GM19035 (cell line): ENCODE data around the gene ISG20L2.

Experiments used
- ATAC-seq: cut with Tn5 transposase; IDR thresholded peaks from one replicate; pipeline ENCODE4 v1.9.1; 2021; ENCODE audit not compliant: unreplicated experiment

The ISG20L2 gene

DNA sequence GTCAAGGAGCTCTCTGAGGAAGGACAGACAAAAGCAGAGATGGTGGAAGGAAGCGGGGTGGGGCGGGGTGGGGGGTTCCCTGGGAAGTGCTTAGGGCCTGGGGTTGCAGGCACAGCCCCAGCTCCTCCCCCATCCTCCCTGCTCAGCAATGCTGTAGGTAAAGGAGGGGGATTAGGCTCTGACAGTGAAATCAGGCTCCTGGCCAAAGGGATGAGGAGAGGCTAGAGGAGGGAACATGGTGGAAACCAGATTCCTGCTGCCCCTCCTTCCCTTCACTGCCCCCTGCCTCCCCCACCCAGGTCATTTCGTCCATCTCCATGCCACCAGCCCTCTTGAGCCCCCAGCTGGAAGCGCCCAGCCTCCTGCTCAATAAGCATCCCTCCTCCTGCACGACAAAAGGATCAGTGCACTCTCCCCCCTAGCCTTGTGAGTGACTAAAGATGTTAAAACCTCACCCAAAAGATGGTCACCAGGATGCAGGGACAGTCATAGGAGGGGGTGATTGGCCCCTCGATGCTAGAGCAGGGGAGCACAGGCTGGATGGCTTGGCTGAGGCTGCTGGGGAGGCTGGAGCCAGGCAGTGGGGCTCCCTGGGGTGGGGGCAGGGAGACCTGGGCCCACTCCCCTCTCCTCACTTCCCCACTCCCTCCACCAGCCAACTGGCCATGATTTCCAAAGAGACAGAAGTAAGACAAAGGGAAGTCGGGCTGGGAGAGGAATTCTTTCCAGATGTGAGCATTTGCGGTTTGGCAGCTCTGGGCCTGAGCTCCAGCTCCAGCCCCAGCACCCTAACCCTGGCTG lies 20.9 kb downstream of the ISG20L2 start:
- no peak for ATAC-seq

GRCh38 chr1:156706657-156707416 lies 21.7 kb downstream of the ISG20L2 start:
- no peak for ATAC-seq

- ATAC-seq = no peak
Observed at GRCh38 chr1:156705918-156706656, 22.5 kb downstream of the ISG20L2 start.

DNA sequence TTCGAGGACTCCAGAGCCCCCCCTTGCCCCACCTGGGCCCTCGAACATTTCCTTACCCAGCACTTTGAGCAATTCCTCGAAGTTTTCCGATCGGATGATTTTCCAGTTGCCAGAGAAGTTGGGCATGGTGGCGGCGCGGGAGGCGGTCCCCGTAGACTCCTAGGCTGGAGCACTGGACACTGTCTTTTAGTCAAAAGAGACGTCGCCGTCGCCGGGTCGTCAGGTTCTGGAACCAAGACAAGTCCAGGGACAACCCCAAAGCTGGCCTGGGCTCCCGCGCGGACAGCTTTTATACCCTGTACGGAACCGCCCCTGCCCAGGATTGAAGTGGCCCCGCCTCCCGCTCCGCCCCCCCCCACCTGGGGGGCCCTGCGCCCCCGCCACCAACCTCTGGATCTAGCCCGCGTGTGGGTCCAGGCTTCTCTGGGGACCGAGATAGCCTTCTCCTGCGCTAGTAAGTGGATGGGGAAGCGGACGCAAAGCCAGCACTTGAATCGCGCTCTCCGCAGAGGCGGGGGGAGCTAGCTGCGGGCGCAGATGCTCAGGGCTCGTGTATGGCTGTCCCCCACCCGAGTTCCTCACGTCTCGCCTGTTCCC lies 23.1 kb downstream of the ISG20L2 start, which contains the start of gene CRABP2:
CRABP2 (minus strand) TSS at position 263 of the 597 bp plus-strand sequence; CDS start at position 126, 137 bp downstream.
- no peak for ATAC-seq

DNA sequence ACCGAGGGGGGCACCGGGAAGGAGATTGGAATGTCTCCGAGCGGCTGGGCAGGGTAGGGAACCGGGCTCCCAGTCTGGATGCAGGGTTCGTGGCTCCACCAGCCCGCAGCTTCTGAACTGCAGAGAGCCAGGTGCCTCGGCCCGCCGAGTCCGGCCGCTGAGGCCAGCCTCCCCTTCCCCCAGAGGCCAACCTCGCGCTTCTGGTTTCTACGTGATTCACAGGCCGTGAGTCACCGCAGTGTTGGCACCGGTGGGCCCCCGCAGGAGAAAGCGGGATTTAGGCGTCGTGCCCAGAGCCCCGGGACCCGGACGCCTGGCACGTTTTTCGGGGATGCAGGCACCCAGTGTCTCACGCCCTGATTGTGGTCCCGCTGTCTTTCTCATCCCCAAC lies 23.6 kb downstream of the ISG20L2 start:
- ATAC-seq = no peak

DNA sequence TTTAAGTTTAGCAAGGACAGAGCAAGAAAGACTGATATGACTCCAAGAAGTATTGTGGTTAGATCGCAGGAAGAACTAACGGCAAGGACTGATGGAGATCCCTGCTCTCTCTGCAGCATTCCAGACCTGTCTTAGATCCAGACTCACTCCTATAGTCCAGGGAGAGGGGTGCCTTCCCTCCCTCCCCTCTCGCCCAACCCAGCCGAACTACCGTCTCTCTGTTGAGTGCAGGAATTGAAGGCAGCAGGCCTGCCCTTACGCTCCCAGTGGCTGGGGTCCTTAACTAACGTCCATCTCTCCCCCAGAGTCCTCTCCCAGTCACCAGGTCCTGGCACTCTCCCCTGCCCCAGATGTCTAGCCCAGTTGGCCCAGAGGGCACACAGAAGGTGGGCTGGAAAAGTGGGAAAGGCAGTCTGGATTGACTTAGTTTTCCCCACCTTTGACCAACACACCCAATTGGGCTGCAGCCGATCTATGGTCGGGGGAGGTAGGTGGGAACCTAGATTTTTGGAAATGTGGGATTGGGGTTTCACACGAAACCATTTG lies 24.3 kb downstream of the ISG20L2 start:
- no peak for ATAC-seq

GRCh38 chr1:156703741-156704140 lies 24.8 kb downstream of the ISG20L2 start:
- no peak for ATAC-seq

- ATAC-seq = no peak
Observed at GRCh38 chr1:156703336-156703735, 25.2 kb downstream of the ISG20L2 start.

GRCh38 chr1:156700736-156701531 lies 27.6 kb downstream of the ISG20L2 start:
- ATAC-seq = no peak

- ATAC-seq = no peak
Observed at GRCh38 chr1:156698995-156699394, 29.6 kb downstream of the ISG20L2 start.

GRCh38 chr1:156697481-156697880 lies 31.1 kb downstream of the ISG20L2 start:
- ATAC-seq = no peak

DNA sequence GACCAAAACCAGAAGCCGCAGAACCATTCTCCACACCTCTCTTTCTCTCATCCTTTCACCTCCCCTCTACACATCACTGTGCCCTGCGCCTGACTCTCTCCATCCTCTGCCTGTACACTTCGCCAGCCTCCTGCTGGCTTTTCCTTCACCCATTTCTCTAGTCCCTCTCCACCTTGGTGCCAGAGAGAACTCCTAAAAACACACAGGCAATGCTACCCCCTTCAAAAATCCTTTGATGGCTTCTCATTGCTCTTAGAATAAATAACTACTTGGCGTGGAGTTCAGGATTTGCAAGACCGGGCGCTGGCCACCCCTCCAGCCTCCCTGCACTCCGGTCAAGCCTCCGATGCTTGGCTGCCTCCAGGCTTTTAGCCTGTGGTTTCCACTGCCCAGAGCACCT lies 31.8 kb downstream of the ISG20L2 start:
- ATAC-seq = no peak

GRCh38 chr1:156694690-156694962 lies 33.9 kb downstream of the ISG20L2 start:
- ATAC-seq = no peak

DNA sequence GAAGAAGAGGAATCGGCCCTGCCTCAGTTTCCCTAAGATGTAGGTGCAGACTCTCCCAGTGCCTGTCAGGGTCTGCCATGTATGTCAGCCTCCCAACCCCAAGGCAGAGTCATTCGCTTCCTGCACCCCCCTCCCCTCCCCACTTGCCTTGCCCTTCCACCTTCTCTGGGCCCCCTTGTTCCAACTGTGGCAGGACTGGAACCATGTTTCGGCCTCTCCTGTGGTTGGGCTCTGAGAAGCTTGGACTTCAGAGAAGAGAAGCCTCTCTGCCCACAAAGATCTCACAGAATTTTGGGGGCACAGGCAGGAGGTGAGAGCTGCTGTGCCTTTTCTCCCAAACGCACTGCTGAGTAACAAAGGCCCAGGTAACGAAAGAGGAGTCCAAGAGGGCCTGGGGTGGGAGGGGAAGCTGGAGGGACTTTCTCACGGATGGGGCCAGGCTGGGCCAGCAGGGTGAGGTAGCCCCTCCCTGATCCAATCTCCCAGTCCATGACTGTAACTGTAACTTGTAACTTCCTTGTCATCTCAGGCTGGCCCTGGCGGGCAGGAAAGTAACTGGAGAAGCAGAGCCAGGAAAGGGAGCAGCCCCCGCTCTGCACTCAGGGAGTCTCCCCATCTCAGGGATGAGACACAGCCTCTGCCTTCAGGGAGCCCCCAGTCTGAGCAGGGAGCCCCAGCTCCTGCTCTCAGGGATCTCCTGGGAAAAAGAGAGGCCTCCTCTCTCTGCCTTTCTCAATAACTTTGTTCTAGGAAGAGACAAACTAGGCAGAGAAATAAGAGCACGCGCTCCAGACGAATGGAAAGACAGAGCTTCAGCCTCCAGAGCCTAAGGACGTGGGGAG lies 34.5 kb downstream of the ISG20L2 start:
- ATAC-seq = no peak

- no peak for ATAC-seq
Observed at GRCh38 chr1:156692925-156693847, 35.4 kb downstream of the ISG20L2 start.

- ATAC-seq = no peak
Observed at GRCh38 chr1:156692441-156692924, 36.1 kb downstream of the ISG20L2 start.

DNA sequence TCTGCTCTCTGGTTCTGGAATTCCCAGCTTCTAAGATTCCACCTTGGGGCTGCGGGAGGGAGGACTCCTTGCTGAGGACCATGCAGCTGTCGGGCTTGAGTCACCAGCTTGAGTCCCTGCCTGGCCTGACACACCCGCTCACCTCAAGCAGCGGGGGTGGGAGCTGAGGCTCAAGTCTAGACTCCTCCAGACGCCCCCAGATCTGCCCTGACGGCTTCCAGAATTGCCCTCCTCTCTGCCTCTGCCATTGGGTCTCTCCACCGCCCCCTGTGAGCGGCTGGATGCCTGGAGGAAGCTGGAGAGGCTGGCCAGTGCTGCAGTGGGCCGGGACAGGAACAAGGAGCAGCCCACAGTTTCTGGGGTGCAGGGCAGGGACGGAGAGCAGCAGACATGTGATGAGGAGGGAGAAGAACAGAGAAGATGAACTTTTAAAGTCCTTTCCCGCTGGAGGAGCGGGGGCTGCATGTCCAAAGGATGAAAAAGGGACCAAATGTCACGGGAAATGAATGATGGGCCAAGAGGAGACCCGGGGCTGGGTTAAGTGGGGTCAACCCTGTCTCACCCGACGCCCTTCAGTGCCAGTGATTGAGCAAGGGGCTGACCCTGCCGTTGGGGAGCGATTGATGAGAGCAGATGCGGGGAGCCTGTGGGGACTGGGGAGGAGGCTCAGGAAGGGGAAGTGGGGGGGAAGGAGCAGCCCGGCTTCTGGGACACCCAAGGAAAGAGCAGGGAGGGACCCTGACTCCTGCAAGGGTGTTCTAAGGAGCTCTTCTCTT lies 36.7 kb downstream of the ISG20L2 start:
- ATAC-seq = no peak
